ENCODE data around the gene ZAR1L. TPM values are rescaled to one million over a fixed set of nuclear protein-coding genes. Genes with fewer than 3 reads are reported as not detected.

The ZAR1L gene
- total RNA-seq, 1 donor from 2014 or later, result not detected

- no peak for DNase-seq
Observed at GRCh38 chr13:32254916-32255723, 60.0 kb downstream of the ZAR1L start.

GRCh38 chr13:32254416-32254815 lies 60.7 kb downstream of the ZAR1L start:
- peak; percentile 35 for DNase-seq

- DNase-seq, result no peak
Observed at GRCh38 chr13:32253911-32254399, 61.2 kb downstream of the ZAR1L start.

Other genes with a start within 250 kb of the ZAR1L start
- 4.8 TPM for gene BRCA2, start 145 bp upstream of the ZAR1L start, total RNA-seq
- gene N4BP2L1, start 112.8 kb upstream of the ZAR1L start, total RNA-seq, result 13.5 TPM
- gene N4BP2L2, start 223.4 kb upstream of the ZAR1L start, total RNA-seq, result 256 TPM

Measured in tongue (tissue), 2 donors.